Measurements from ENCODE around the gene ORAI3.

GRCh38 chr16:30986129-30986991 is 37.5 kb downstream of the ORAI3 start:
- TF ChIP-seq EZH2phosphoT487 (IDR thresholded peaks at IDR 0.05; ENCODE audit: insufficient read depth, low read depth): no peak
- no peak for TF ChIP-seq EZH2 (IDR thresholded peaks at IDR 0.05; ENCODE audit: insufficient read depth, poor library complexity, severe bottlenecking)

All from GM23248 (cell line).